Glutamatergic neuron (in vitro differentiated cells): ENCODE data around the gene TGM6. TPM values are rescaled to one million over a fixed set of nuclear protein-coding genes. Genes with fewer than 3 reads are reported as not detected.

ENCODE experiments used
- DNase-seq: peaks from one replicate; pipeline ENCODE4 v3.0.0; 2022
- H3K27ac Mint-ChIP-seq: one replicate; pipeline ENCODE4 v1.8.0; 2020; ENCODE audit warnings: mild to moderate bottlenecking, mixed read lengths, inconsistent platforms; ENCODE audit not compliant: unreplicated experiment
- H3K27me3 Mint-ChIP-seq: one replicate; pipeline ENCODE4 v1.8.0; 2020; ENCODE audit warnings: mild to moderate bottlenecking, moderate library complexity, mixed read lengths, inconsistent platforms; ENCODE audit not compliant: unreplicated experiment
- H3K36me3 Mint-ChIP-seq: one replicate; pipeline ENCODE4 v1.8.0; 2020; ENCODE audit warnings: mild to moderate bottlenecking, mixed read lengths, inconsistent platforms; ENCODE audit not compliant: unreplicated experiment
- H3K4me1 Mint-ChIP-seq: one replicate; pipeline ENCODE4 v1.8.0; 2020; ENCODE audit warnings: mild to moderate bottlenecking, low read depth, mixed read lengths, inconsistent platforms; ENCODE audit not compliant: unreplicated experiment
- H3K4me3 Mint-ChIP-seq: one replicate; pipeline ENCODE4 v1.8.0; 2020; ENCODE audit warnings: mild to moderate bottlenecking, mixed read lengths, inconsistent platforms; ENCODE audit not compliant: unreplicated experiment
- H3K9me3 Mint-ChIP-seq: one replicate; pipeline ENCODE4 v1.8.0; 2020; ENCODE audit warnings: mild to moderate bottlenecking, moderate library complexity, mixed read lengths, inconsistent platforms; ENCODE audit not compliant: unreplicated experiment
- total RNA-seq: library from RNA; stranded (reverse); fragmentation: NEBNext Ultra II Directional; extraction: Animal tissue kit (Norgen Biotek cat#: 25700); gene quantifications from one replicate; pipeline ENCODE4 v1.2.1, GENCODE V29; 2021; ENCODE audit not compliant: unreplicated experiment
- TF ChIP-seq, protein P1 (sequence below): fragments of 200-600 bp; sonication (generic); IDR thresholded peaks from one replicate; pipeline ENCODE4 v1.5.0; 2021; ENCODE audit not compliant: partially characterized antibody, unreplicated experiment

TGM6 gene
- total RNA-seq, 1 donor from 2014 or later = not detected

DNA sequence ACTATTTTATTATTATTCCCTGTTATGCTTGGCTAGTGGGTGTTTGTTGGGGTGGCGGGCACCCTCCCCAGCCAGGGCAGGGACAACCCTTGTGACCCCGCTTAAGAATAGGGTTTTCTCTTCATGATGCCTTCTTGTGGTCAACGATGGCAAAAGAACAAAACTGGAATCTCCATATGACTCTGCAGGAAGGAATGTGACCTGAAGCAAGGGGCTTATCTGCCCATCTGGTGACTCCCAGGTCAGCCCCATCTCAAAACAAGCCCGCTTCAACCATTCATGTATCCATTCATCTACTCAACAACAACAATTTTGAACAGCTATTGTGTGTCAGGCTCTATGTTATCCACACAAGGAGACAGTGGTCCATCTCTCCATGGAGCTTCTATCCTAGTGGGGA lies 30.9 kb upstream of the TGM6 start:
- TF ChIP-seq, protein P1, sequence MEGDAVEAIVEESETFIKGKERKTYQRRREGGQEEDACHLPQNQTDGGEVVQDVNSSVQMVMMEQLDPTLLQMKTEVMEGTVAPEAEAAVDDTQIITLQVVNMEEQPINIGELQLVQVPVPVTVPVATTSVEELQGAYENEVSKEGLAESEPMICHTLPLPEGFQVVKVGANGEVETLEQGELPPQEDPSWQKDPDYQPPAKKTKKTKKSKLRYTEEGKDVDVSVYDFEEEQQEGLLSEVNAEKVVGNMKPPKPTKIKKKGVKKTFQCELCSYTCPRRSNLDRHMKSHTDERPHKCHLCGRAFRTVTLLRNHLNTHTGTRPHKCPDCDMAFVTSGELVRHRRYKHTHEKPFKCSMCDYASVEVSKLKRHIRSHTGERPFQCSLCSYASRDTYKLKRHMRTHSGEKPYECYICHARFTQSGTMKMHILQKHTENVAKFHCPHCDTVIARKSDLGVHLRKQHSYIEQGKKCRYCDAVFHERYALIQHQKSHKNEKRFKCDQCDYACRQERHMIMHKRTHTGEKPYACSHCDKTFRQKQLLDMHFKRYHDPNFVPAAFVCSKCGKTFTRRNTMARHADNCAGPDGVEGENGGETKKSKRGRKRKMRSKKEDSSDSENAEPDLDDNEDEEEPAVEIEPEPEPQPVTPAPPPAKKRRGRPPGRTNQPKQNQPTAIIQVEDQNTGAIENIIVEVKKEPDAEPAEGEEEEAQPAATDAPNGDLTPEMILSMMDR = no peak
- Mint-ChIP-seq H3K36me3 (no peaks in the 10 kb centered on the region), H3K27ac (no peak overlapping the region)

DNA sequence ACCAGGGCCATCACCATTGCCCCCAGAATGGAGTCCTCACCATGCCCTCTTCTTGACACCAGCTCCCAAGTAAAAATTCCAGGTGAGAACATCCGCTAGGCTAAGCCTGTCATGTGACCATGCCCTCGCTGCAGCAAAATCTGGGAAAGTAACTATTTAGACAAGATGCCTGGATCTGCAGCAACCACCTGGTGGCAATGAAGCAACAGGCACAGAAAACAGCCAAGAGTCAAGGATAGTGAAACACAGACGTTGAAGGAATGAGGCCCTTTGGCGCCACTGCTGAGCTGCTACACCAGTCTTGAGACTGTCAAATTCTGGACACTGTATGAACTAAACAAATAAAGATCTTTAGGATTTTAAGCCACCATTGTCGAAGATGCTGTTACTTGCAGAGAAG lies 30.1 kb upstream of the TGM6 start:
- Mint-ChIP-seq H3K27ac (no peak overlapping the region), H3K27me3 (peaks cover 6% of the 10 kb centered on the region)

More for the DNA sequence above, 30.9 kb upstream of the TGM6 start:
- H3K4me3 Mint-ChIP-seq = no peak overlapping the region
- no peaks in the 10 kb centered on the region for H3K4me1 Mint-ChIP-seq
- no peak for DNase-seq
- no peaks in the 10 kb centered on the region for H3K9me3 Mint-ChIP-seq
- peaks cover 8% of the 10 kb centered on the region for H3K27me3 Mint-ChIP-seq

DNA sequence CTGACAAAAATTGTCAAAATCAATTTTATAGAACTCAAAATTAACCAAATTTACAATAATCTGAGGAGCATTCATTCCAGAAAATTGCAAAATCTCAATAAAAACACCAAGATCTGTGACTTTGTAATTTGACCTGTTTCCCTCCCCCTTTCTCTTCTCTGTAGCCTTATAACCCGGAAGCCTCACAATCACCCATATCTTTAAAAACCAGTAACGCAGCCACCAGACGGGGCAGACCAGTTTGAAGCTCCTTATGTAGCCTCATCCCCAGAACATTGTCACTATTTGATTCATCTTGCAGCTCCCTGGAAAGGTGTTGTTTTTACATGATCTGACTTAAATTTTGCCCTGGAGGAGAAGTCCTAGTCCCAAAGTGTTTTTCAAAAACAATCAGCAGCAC lies 27.5 kb upstream of the TGM6 start:
- H3K27ac Mint-ChIP-seq = no peak overlapping the region
- no peaks in the 10 kb centered on the region for H3K36me3 Mint-ChIP-seq
- no peaks in the 10 kb centered on the region for H3K9me3 Mint-ChIP-seq
- H3K4me3 Mint-ChIP-seq = no peak overlapping the region
- H3K27me3 Mint-ChIP-seq = peaks cover 7% of the 10 kb centered on the region
- no peaks in the 10 kb centered on the region for H3K4me1 Mint-ChIP-seq
- DNase-seq = no peak
- TF ChIP-seq, protein P1 = no peak

More for the DNA sequence above, 30.1 kb upstream of the TGM6 start:
- no peaks in the 10 kb centered on the region for H3K4me1 Mint-ChIP-seq
- H3K4me3 Mint-ChIP-seq = no peak overlapping the region
- H3K36me3 Mint-ChIP-seq = no peaks in the 10 kb centered on the region
- H3K9me3 Mint-ChIP-seq = no peaks in the 10 kb centered on the region
- TF ChIP-seq, protein P1 = no peak
- no peak for DNase-seq

DNA sequence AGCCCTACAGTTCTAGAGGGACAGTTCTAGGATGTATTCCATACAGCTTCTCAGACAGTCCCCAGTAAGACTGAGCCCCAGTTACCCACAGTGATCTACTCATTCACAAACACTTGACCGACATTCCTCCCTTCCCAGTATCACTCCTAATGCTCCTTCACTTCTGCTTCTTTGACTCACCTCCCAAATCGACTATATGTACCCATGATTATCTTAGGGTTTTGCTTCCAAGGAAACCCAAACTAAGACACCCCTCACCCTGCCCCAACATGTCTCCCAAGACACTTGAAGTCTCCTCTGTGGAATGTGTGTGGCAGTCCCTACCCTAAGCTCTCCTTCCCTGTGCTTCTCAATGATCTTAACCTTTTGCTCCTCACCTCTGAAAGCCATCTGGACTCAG lies 23.6 kb upstream of the TGM6 start:
- Mint-ChIP-seq H3K4me1 (no peaks in the 10 kb centered on the region), H3K27me3 (peaks cover 7% of the 10 kb centered on the region), H3K27ac (no peak overlapping the region), H3K36me3 (peaks cover 5% of the 10 kb centered on the region), H3K9me3 (no peaks in the 10 kb centered on the region), H3K4me3 (no peak overlapping the region)
- TF ChIP-seq, protein P1 = no peak
- DNase-seq = no peak

DNA sequence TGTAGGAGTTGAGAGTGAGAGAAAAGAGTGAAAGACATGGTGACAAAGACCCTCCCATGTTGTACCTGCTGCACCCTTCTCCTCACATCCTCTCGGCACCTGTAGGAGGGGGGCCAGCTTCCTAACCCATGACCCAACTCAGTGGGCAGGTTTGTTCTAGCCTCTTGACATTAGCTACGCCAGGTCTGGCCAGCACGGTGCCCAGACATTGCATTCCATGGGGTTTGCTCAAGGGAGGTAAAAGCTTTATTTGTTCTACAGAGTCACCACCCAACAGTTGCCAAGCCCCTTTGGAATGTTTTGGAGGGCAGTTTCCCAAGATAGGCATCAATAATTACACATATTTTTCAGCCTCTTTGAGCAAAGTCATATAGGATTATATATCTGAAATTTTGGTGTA lies 22.7 kb upstream of the TGM6 start:
- H3K36me3 Mint-ChIP-seq = peaks cover 5% of the 10 kb centered on the region
- no peak overlapping the region for H3K4me3 Mint-ChIP-seq
- peaks cover 7% of the 10 kb centered on the region for H3K27me3 Mint-ChIP-seq
- no peak for DNase-seq
- no peaks in the 10 kb centered on the region for H3K4me1 Mint-ChIP-seq
- TF ChIP-seq, protein P1 = no peak
- no peaks in the 10 kb centered on the region for H3K9me3 Mint-ChIP-seq
- no peak overlapping the region for H3K27ac Mint-ChIP-seq
